NCI-H2171 (cell line): ENCODE measurements around the gene PLA2G6.
"Not testable (repeated sequence)": the region's sequence is repeated elsewhere in the genome, so short reads cannot be mapped to it uniquely, and the experiment has no call there.

Experiments
- DNase-seq: peaks from one replicate; lab custom pipeline; 2025; lab: John Stamatoyannopoulos, UW

The PLA2G6 gene

GRCh38 chr22:38133331-38133730, 48.3 kb downstream of the PLA2G6 start:
- DNase-seq, result no peak

DNA sequence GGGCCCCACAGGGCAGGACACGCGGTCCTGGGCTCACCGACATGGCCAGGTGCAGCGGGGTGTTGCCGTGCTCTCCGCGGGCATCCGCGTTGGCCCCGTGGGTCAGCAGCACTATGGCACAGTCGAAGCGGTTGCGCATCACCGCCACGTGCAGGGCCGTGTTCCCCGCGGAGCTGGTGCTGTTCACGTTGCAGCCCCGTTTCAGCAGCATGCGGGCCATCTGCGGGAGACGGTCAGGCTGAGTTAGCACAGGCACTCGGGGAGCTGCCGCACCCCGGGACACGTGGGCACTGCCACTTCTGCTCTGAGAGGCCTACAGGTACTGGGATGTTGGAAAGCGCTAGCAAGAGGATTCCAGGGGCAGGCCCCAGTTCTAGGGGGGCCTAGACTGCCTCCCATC, 48.8 kb downstream of the PLA2G6 start:
- DNase-seq, result no peak

- no peak for DNase-seq
Observed at GRCh38 chr22:38132136-38132535, 49.5 kb downstream of the PLA2G6 start.

DNA sequence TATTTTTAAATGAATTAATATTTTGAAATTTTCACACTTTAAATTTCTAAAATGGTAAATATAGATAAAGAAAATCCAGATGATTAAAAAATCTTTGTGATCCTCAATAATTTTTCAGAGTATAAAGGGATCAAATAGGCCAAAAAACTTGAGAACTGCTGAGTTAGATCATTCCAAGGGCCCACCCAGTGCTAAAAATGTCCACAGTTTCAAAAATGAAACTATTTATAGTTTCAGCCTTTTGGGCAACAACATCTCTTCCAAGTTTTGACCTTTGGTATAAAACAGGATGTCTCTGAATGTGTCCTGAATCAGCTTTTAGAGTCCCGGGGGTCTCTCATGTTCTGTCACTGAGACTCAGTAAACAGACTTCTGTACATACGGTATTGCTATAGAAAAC, 50.2 kb downstream of the PLA2G6 start:
- DNase-seq, result no peak

GRCh38 chr22:38129856-38130255, 51.8 kb downstream of the PLA2G6 start:
- DNase-seq, result no peak

DNA sequence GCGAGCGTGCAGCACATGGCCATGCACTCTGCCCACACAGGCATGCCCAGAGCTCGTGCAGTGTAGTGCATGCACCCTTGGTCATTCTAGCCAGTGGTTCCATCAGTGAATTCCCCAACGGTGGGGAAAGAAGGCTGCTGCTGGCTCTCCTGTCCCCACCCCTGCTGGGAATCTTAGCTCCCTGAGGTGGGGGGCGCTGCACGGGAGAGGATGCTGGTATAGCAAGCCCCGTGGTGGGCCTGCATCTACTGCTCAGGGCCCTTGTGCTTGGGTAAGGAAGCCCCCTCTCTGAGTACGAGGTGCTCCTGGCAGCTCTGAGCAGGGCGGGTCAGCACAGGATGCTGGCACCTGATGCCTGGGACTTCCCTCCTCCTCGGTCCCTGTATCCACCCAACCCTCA, 52.6 kb downstream of the PLA2G6 start:
- DNase-seq, result no peak

GRCh38 chr22:38127869-38128268, 53.8 kb downstream of the PLA2G6 start:
- no peak for DNase-seq

GRCh38 chr22:38126928-38127668, 54.5 kb downstream of the PLA2G6 start:
- DNase-seq, result no peak

DNA sequence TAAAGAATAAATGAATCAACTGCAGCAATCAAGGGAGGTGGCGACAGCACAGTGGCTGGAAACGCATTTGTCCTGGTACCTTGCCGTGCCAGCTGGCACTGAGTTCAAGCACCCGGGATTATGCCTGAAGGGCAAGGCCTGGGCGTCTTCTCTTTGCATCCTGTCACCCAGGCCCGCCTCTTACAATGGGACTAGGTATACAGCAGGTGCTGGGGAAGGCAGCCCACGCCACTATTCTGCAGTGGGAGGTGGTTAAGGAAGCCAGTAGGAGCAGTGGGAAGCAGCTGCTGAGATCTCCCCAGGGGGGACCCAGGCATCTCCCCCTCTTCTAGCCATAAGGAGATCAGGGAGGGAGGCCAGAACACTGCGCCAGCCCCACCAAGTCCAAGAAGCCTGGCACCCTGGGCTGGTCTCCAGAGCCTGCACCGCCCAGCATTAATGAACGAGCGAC, 55.9 kb downstream of the PLA2G6 start:
- DNase-seq, result no peak

DNA sequence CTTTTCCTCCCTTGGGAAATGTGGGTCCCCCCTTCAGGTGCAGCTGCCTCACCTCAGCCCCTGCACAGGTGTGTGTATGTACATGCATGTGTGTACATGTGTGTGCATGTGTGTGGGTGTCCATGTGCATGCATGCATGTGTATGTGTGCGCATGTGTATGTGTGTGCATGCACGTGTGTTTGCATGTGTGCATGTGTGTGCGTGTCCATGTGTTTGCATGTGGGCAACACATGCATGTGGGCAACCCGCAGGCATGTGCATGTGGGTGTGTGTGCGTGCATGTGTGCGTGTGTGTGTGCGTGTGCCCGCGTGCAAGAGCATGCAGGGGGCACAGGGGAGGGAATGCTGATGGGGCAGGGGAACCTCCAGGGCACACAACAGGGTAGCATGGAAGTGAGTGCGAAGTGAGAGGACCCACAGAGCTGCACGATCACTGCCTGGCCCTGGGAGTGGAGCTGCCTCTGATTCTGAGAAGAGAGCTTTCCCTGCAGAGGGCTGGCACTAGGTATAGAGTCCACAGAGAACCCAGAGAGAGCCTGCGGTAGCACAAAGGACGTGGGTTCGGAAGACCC, 56.5 kb downstream of the PLA2G6 start:
- no peak for DNase-seq

DNA sequence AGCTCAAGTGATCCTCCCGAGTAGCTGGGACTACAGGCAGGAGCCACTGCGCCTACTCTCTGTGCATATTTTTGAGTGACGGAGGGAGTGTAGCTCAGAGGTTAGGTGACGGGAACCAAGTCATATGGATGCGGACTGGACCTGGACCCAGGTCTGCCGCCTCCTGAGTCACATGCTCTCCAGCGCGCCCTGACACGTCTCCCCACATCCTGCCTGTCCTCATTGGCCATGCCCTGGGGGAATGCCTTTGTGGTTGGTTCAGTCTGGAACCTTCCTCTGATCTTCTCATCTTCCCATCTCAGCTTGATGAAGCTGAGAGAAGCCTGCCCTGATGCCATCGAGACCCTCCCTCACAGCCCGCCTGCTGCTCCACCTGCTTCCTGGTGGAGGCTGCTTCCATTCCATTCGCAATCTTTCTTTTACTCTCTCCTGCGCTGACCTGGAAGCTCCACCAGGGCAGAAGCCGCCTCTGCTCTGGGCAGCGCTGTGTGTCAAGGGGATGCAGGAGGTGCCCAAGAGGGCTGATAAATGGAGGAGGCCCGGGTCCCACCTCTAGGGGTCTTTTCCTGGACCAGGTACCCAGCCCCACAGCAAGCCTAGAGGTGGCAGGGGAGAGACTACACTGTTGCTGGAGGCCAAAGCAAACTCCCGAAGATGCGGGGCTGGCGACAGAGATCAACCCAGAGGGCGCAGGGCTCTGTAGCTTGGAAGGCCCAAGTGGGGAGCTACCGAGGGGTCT, 57.2 kb downstream of the PLA2G6 start:
- DNase-seq, result no peak

GRCh38 chr22:38122616-38123015, 59.0 kb downstream of the PLA2G6 start:
- DNase-seq, result no peak

GRCh38 chr22:38120359-38121110, 61.1 kb downstream of the PLA2G6 start:
- DNase-seq, result no peak

GRCh38 chr22:38118747-38119146, 62.9 kb downstream of the PLA2G6 start:
- DNase-seq, result not testable (repeated sequence)

DNA sequence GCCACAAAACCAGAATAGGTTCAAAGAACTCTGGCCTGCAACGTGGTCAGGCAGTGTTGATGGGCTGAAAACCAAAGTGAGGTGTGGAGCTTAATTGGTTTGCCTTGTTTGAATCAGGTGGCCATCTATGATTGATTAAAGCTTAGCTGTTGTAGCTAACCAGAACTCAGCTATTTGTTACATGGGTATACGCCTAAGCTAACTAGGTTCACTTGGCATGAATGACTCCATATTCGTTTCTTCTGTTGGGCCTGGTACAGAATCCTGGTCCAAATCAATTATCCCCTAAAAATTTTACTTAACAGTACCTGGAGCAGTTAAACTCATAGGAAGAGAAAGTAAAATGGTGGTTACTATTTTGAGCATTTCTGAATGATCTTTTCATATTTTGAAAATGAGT, 63.4 kb downstream of the PLA2G6 start:
- no peak for DNase-seq

- not testable (repeated sequence) for DNase-seq
Observed at GRCh38 chr22:38117556-38117955, 64.1 kb downstream of the PLA2G6 start.

DNA sequence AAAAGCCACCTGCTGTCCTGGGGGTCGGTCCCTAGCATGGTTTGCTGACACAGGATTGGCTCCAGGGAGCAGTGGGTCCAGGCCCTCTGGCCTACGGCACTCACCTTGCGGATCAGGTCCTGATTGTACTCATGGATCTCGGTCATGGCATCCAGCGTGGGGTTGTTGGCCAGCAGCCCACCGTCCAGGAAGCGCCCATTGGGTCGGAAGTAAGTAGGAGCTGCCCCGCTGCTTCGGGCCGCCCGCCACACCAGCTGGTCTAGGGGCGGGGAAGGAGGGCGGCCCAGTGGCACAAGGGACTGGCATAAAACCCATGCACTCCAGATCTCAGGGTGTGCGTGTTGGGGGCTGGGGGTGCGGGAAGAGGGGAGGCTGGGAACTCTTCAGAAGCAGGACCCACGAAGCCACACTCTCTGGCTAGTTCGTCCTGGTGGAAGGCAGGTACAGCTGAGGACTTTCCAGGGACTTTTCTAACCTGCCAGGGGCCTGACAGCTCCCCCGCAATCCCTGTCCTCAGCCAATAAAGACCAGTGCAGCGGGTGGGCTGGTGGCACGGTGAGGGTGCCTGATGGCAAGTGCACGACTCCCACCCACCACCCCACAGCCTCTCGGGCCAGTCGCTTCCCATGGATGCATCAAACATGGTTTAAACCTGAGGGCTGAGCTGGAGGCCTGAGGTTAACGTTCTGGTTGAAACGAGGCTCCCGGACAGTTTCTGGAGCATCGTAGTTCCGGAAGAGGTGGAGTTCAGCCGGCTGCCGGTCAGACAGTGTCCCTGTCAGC, 66.0 kb downstream of the PLA2G6 start:
- DNase-seq, result no peak

DNA sequence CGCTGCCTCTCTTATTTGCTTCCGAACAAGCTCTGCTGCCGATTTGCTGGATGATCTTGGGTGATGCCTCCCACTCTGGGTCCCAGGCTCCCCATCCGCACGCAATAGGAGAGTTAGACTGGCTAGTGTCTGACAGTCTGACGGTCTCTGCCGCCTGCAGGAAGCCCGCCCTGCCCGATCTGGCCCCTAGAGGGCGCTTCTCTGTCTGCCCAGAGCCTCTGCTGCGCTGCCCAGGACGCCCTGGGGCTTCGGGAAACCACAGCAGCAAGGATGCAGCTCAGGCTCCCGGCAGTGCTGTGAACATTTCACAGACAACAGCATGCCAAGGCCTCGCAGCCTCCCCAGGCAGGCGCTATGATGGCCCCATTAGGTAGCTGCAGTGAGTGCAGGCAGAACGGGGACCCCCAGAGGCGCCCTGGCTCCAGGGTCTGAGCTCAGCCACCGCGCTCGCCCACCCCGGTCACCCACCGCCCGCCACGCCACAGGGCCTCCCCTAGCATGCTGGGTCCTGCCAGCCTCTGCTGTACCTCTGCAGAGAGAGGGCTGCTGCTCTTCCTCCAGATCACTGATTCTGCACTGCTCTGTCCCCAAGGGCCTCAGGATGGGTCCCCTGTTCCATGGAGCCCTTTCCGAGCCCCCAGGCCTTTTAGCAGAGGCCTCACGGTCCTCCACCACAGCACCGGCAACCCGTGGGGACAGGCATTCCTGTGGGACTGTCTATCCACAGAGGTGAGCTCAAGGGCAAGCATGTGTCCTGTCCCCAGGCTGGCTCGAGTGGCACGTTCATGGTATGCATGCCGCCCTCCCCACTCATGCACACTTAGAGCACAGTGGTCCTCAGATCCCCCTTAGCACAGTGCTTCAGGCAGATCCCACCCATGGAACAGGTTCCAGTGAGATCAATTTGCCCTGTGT, 66.9 kb downstream of the PLA2G6 start:
- DNase-seq, result peak; percentile 45

GRCh38 chr22:38112381-38112780, 69.2 kb downstream of the PLA2G6 start:
- DNase-seq, result no peak

DNA sequence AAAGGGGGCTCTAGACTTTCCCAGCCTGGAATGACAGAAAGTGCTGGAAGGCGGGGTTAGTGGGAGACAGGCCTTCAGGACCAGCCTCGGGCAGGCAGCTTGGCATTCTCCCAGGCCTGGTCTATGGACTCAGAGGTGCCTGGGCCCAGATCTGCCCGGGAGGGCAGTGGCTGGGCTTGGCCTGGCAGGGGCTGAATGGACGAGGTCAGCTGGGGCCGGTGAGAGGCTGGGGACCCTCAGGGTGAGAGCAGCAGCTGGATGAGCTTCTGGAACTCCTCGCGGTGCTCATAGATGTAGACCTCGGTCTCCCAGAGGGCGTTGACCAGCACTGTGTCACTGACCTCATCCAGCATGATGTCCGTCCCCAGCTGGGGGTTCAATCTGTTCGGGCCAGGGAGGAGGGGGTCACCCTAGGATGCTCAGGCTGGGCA, 69.7 kb downstream of the PLA2G6 start:
- no peak for DNase-seq
